B cell (primary cell): Measurements from ENCODE around the gene CD4. TPM values are rescaled to one million over a fixed set of nuclear protein-coding genes. Genes with fewer than 3 reads are reported as not detected.

Experiments used
- ATAC-seq: fragments of 200-7000 bp; cut with Tn5 transposase; one replicate; pipeline ENCODE4 v1.10.0; 2021; ENCODE audit warnings: low read depth, mild to moderate bottlenecking, moderate number of reproducible peaks, moderate library complexity
- CTCF ChIA-PET: fragments of 350-600 bp; sonication (Branson Sonifier 250); formaldehyde crosslinking; loops from one replicate; lab custom pipeline; 2021; ENCODE audit warnings: antibody characterized with exemption, inconsistent platforms; lab: Charles Lee
- POLR2A ChIA-PET: fragments of 350-600 bp; sonication (Branson Sonifier 250); formaldehyde crosslinking; loops from one replicate; lab custom pipeline; 2021; ENCODE audit warnings: antibody characterized with exemption; lab: Charles Lee
- DNase-seq: peaks from one replicate; pipeline ENCODE4 v3.0.0; 2013
- H2AFZ ChIP-seq: 2 replicates; pipeline ENCODE4 v1.6.1; 2012; ENCODE audit warnings: mild to moderate bottlenecking, low read depth, low read length; ENCODE audit not compliant: insufficient read depth, poor library complexity, severe bottlenecking
- H3K27ac ChIP-seq, 2 donors: 1 replicate in 1 of 2; 2 replicates in 1 of 2; pipeline ENCODE4 v1.5.1; 2012 to 2013; ENCODE audit warnings: low read length in 2 of 2, mild to moderate bottlenecking in 2 of 2, moderate library complexity in 1 of 2
- H3K27me3 ChIP-seq, 4 experiments: fragments of 200-600 bp in 1 of 4; sonication (generic) in 1 of 4; replicated peaks in 1 of 4; 1 replicate in 2 of 4; 2 replicates in 2 of 4; pipeline versions ENCODE4 v1.6.1 to v1.7.0; 2013 to 2016; ENCODE audit warnings: low read length in 3 of 4, mild to moderate bottlenecking in 2 of 4, mixed read lengths in 1 of 4, moderate library complexity in 1 of 4; ENCODE audit not compliant: insufficient read depth in 4 of 4, control insufficient read depth in 3 of 4; ENCODE audit errors: control extremely low read depth in 1 of 4
- H3K36me3 ChIP-seq, 2 experiments: replicated peaks in 1 of 2; 1 replicate in 1 of 2; 2 replicates in 1 of 2; pipeline versions ENCODE4 v1.6.1 to v1.7.1; 2013; ENCODE audit warnings: low read length in 1 of 2; ENCODE audit not compliant: insufficient read depth in 2 of 2, control insufficient read depth in 1 of 2; ENCODE audit errors: control extremely low read depth in 1 of 2, extremely low read depth in 1 of 2
- H3K4me1 ChIP-seq, 2 donors: fragments of 200-600 bp in 1 of 2; sonication (generic) in 1 of 2; 1 replicate in 1 of 2; 2 replicates in 1 of 2; pipeline versions ENCODE4 v1.5.1 to v1.6.1; 2013 to 2017; ENCODE audit warnings: low read length in 2 of 2; ENCODE audit not compliant: control insufficient read depth in 2 of 2, insufficient read depth in 2 of 2
- H3K4me2 ChIP-seq: replicated peaks from 2 replicates; pipeline ENCODE3; 2012; ENCODE audit warnings: mild to moderate bottlenecking, low read depth, low read length; ENCODE audit not compliant: poor library complexity, severe bottlenecking
- H3K4me3 ChIP-seq, 5 experiments: fragments of 200-600 bp in 1 of 5; sonication (generic) in 1 of 5; 1 replicate in 3 of 5; 2 replicates in 2 of 5; pipeline versions ENCODE4 v1.5.1 to v1.7.0; 2011 to 2016; ENCODE audit warnings: low read length in 4 of 5, mild to moderate bottlenecking in 4 of 5, low read depth in 2 of 5, control low read depth in 1 of 5, moderate library complexity in 1 of 5; ENCODE audit not compliant: insufficient read depth in 1 of 5; ENCODE audit errors: control extremely low read depth in 1 of 5, extremely low read depth in 1 of 5
- H3K79me2 ChIP-seq: fragments of 200-600 bp; sonication (generic); one replicate; pipeline ENCODE4 v1.6.0; 2016; ENCODE audit warnings: low read length; ENCODE audit not compliant: control insufficient read depth, insufficient read depth
- H3K9ac ChIP-seq: fragments of 200-600 bp; sonication (generic); 2 replicates; pipeline ENCODE4 v1.6.1; 2017; ENCODE audit warnings: mild to moderate bottlenecking, low read length, moderate library complexity
- H3K9me3 ChIP-seq, 3 donors: one replicate each; pipeline versions ENCODE4 v1.6.1 to v1.7.1; 2013; ENCODE audit warnings: low read length in 2 of 3; ENCODE audit not compliant: control insufficient read depth in 2 of 3, insufficient read depth in 1 of 3; ENCODE audit errors: control extremely low read depth in 1 of 3
- H4K20me1 ChIP-seq: 2 replicates; pipeline ENCODE4 v1.6.0; 2012; ENCODE audit warnings: mild to moderate bottlenecking, low read length; ENCODE audit not compliant: insufficient read depth, control insufficient read depth, poor library complexity, severe bottlenecking
- H3K27ac Mint-ChIP-seq: one replicate; pipeline ENCODE4 v1.8.0; 2021; ENCODE audit warnings: mixed read lengths
- H3K27me3 Mint-ChIP-seq: one replicate; pipeline ENCODE4 v1.8.0; 2021; ENCODE audit warnings: mixed read lengths
- H3K4me1 Mint-ChIP-seq: one replicate; pipeline ENCODE4 v1.8.0; 2021; ENCODE audit warnings: mixed read lengths
- H3K4me3 Mint-ChIP-seq: one replicate; pipeline ENCODE4 v1.8.0; 2021; ENCODE audit warnings: mixed read lengths
- H3K9me3 Mint-ChIP-seq: one replicate; pipeline ENCODE4 v1.8.0; 2022; ENCODE audit warnings: mixed read lengths; ENCODE audit not compliant: insufficient read depth
- EZH2 ChIP-seq: IDR thresholded peaks from 2 replicates; pipeline ENCODE4 v1.6.1; 2012; ENCODE audit warnings: borderline replicate concordance, low read depth, mild to moderate bottlenecking, moderate library complexity, low read length; ENCODE audit not compliant: insufficient read depth, poor library complexity, severe bottlenecking
- WGBS: methylation state at CpG from one replicate; pipeline ENCODE4 v1.1.5; 2013; ENCODE audit warnings: missing lambda C conversion rate; ENCODE audit not compliant: insufficient coverage; 5-methylcytosine and 5-hydroxymethylcytosine counted together
- intact Hi-C: fragments of 100-400 bp; cut with micrococcal nuclease; formaldehyde crosslinking; loops from one replicate; pipeline ENCODE4 v1.10.0; 2022
- polyA plus RNA-seq: library from polyadenylated mRNA; depleted of rRNA; stranded (reverse); fragments of >200 nt; gene quantifications from 2 replicates; pipeline ENCODE4 v1.2.3, GENCODE V29; 2012
- total RNA-seq, 2 donors: library from RNA; stranded (reverse); fragments of 120-200 nt in 1 of 2; gene quantifications; 1 replicate in 1 of 2; 2 replicates in 1 of 2; pipeline versions ENCODE4 v1.2.3 to v1.2.4, GENCODE V29; 2013 to 2022
- TF ChIP-seq, protein P1 (sequence below): fragments of 200-600 bp; IDR thresholded peaks from one replicate; pipeline ENCODE4 v1.8.0; 2022; ENCODE audit warnings: antibody characterized with exemption, mild to moderate bottlenecking

Gene CD4
- total and polyA plus RNA-seq, 2 donors (not counting 1 experiment from before 2014, with no cell fraction given): 0.49 to 2.2 TPM

DNA sequence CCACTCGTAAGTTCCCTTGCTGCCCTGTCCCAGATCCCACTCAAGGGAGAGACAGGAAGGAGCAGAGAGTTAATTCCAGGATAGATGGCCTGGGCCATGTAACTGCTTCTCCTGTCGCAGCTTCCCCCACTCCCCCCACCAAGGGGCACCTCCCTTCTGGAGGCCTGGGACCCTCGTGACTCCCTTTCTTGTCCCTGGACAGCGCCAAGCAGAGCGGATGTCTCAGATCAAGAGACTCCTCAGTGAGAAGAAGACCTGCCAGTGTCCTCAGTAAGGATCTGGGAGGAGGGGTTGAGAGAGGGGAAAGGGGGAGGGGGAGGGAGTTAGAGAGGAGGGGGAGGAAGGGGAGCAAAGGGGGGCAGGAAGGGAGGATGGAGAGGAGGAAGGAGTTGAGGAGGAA lies 29.3 kb downstream of the CD4 start:
- H3K27ac Mint-ChIP-seq: no peak overlapping the region
- Histone ChIP-seq H3K79me2 (no peaks in the 10 kb centered on the region), H3K9ac (no peak overlapping the region), H3K4me2 (no peak overlapping the region), H4K20me1 (no peaks in the 10 kb centered on the region), H3K27ac (no peak overlapping the region), H3K27me3 (peaks cover 0 to 52% (median 7%) of the 10 kb centered on the region in 4 experiments), H3K4me3 (no peak overlapping the region), H3K36me3 (no peaks in the 10 kb centered on the region), H3K9me3 (peaks cover 0 to 2% (median 0%) of the 10 kb centered on the region in 3 donors), H2AFZ (no peak overlapping the region), H3K4me1 (peaks cover 11 to 14% of the 10 kb centered on the region in 2 donors)
- H3K9me3 Mint-ChIP-seq: no peaks in the 10 kb centered on the region
- POLR2A ChIA-PET: no interaction called here
- H3K4me1 Mint-ChIP-seq: peaks cover 10% of the 10 kb centered on the region
- intact Hi-C loops: no loop called here
- H3K27me3 Mint-ChIP-seq: peaks cover 51% of the 10 kb centered on the region
- TF ChIP-seq EZH2: no peak
- TF ChIP-seq, protein P1, sequence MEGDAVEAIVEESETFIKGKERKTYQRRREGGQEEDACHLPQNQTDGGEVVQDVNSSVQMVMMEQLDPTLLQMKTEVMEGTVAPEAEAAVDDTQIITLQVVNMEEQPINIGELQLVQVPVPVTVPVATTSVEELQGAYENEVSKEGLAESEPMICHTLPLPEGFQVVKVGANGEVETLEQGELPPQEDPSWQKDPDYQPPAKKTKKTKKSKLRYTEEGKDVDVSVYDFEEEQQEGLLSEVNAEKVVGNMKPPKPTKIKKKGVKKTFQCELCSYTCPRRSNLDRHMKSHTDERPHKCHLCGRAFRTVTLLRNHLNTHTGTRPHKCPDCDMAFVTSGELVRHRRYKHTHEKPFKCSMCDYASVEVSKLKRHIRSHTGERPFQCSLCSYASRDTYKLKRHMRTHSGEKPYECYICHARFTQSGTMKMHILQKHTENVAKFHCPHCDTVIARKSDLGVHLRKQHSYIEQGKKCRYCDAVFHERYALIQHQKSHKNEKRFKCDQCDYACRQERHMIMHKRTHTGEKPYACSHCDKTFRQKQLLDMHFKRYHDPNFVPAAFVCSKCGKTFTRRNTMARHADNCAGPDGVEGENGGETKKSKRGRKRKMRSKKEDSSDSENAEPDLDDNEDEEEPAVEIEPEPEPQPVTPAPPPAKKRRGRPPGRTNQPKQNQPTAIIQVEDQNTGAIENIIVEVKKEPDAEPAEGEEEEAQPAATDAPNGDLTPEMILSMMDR: no peak
- CTCF ChIA-PET: no interaction called here
- DNase-seq (no peak), ATAC-seq (no peak)
- H3K4me3 Mint-ChIP-seq: no peak overlapping the region
- WGBS: 83% methylated on average over 1 of the region's 5 CpGs

DNA sequence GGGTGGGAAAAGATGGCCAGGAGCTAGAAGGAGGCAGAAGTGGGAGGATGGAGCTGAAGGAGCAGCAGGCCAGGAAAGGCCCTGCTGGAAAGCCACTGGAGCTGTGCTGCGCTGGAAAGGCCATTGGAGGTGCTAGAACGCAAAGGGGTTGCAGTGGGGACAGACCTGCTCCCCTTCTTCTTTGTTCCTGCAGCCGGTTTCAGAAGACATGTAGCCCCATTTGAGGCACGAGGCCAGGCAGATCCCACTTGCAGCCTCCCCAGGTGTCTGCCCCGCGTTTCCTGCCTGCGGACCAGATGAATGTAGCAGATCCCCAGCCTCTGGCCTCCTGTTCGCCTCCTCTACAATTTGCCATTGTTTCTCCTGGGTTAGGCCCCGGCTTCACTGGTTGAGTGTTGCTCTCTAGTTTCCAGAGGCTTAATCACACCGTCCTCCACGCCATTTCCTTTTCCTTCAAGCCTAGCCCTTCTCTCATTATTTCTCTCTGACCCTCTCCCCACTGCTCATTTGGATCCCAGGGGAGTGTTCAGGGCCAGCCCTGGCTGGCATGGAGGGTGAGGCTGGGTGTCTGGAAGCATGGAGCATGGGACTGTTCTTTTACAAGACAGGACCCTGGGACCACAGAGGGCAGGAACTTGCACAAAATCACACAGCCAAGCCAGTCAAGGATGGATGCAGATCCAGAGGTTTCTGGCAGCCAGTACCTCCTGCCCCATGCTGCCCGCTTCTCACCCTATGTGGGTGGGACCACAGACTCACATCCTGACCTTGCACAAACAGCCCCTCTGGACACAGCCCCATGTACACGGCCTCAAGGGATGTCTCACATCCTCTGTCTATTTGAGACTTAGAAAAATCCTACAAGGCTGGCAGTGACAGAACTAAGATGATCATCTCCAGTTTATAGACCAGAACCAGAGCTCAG lies 30.0 kb downstream of the CD4 start:
- Mint-ChIP-seq H3K9me3 (no peaks in the 10 kb centered on the region), H3K4me3 (no peak overlapping the region), H3K27me3 (peaks cover 51% of the 10 kb centered on the region), H3K27ac (no peak overlapping the region), H3K4me1 (peaks cover 10% of the 10 kb centered on the region)
- Histone ChIP-seq H3K36me3 (no peaks in the 10 kb centered on the region), H3K9me3 (peaks cover 0 to 2% (median 0%) of the 10 kb centered on the region in 3 donors), H3K4me1 (peaks cover 11 to 14% of the 10 kb centered on the region in 2 donors), H3K4me2 (no peak overlapping the region), H3K79me2 (no peaks in the 10 kb centered on the region), H2AFZ (no peak overlapping the region), H4K20me1 (no peaks in the 10 kb centered on the region), H3K27ac (no peak overlapping the region), H3K9ac (no peak overlapping the region), H3K4me3 (no peak overlapping the region), H3K27me3 (peaks cover 0 to 51% (median 7%) of the 10 kb centered on the region in 4 experiments)
- DNase-seq: no peak
- ATAC-seq: no peak
- POLR2A ChIA-PET: no interaction called here
- CTCF ChIA-PET: no interaction called here
- TF ChIP-seq, protein P1: no peak
- WGBS: 91% methylated on average over 11 of the region's 13 CpGs
- intact Hi-C loops: no loop called here
